Testis (tissue), 3 donors: Measurements from ENCODE around the gene TUBGCP3. TPM values are rescaled to one million over a fixed set of nuclear protein-coding genes. Genes with fewer than 3 reads are reported as not detected.

Experiments
- DNase-seq: peaks from one replicate; pipeline ENCODE4 v3.0.0-alpha.2; 2019
- H3K27ac ChIP-seq, 2 donors: fragments of 200-600 bp; sonication (generic); one replicate each; pipeline ENCODE4 v1.5.1; 2019
- H3K27me3 ChIP-seq: fragments of 200-600 bp; sonication (generic); one replicate; pipeline ENCODE4 v1.5.1; 2019
- H3K36me3 ChIP-seq: fragments of 200-600 bp; sonication (generic); one replicate; pipeline ENCODE4 v1.5.1; 2017; ENCODE audit warnings: low read depth; ENCODE audit errors: missing control alignments
- H3K4me1 ChIP-seq: fragments of 200-600 bp; sonication (generic); one replicate; pipeline ENCODE4 v1.5.1; 2019
- H3K4me3 ChIP-seq, 2 donors: fragments of 200-600 bp; sonication (generic); one replicate each; pipeline ENCODE4 v1.5.1; 2017 to 2019
- H3K9me3 ChIP-seq: fragments of 200-600 bp; sonication (generic); one replicate; pipeline ENCODE4 v1.5.1; 2017
- POLR2A ChIP-seq: fragments of 450-650 bp; IDR thresholded peaks from one replicate; pipeline ENCODE4 v1.6.1; 2017; ENCODE audit warnings: antibody characterized with exemption, mild to moderate bottlenecking, moderate library complexity
- WGBS, 2 donors: methylation state at CpG; one replicate each; pipeline ENCODE4 v1.1.5; 2018; 5-methylcytosine and 5-hydroxymethylcytosine counted together
- intact Hi-C: fragments of 100-400 bp; cut with DNase I; formaldehyde crosslinking; loops from one replicate; pipeline ENCODE4 v1.15.1; 2023; ENCODE audit warnings: low total_unique reads
- polyA plus RNA-seq: library from polyadenylated mRNA; stranded (reverse); fragments of 350-450 nt; fragmentation: Illumina TruSeq; extraction: RNeasy Lipid Tissue Mini Kit (QIAGEN cat#74804); gene quantifications from one replicate; pipeline ENCODE4 v1.2.3, GENCODE V29; 2014; ENCODE audit warnings: low read depth, low replicate concordance; ENCODE audit not compliant: insufficient read depth
- total RNA-seq, 2 donors: library from RNA; depleted of rRNA; stranded (reverse); fragments of >200 nt; gene quantifications; one replicate each; pipeline ENCODE4 v1.2.3, GENCODE V29; 2016
- TF ChIP-seq, protein P1 (sequence below), 3 experiments: fragments of 450-650 bp in 2 of 3; fragments of 200-600 bp in 1 of 3; sonication (generic) in 1 of 3; IDR thresholded peaks; one replicate each; pipeline ENCODE4 v1.5.1; 2016 to 2019; ENCODE audit warnings: antibody characterized with exemption in 3 of 3, mild to moderate bottlenecking in 2 of 3, moderate library complexity in 1 of 3

The TUBGCP3 gene
- total and polyA plus RNA-seq, 3 donors from 2014 or later: 42.4 to 53.1 (median 53.1) TPM

- TF ChIP-seq POLR2A: no peak
- TF ChIP-seq, protein P1, sequence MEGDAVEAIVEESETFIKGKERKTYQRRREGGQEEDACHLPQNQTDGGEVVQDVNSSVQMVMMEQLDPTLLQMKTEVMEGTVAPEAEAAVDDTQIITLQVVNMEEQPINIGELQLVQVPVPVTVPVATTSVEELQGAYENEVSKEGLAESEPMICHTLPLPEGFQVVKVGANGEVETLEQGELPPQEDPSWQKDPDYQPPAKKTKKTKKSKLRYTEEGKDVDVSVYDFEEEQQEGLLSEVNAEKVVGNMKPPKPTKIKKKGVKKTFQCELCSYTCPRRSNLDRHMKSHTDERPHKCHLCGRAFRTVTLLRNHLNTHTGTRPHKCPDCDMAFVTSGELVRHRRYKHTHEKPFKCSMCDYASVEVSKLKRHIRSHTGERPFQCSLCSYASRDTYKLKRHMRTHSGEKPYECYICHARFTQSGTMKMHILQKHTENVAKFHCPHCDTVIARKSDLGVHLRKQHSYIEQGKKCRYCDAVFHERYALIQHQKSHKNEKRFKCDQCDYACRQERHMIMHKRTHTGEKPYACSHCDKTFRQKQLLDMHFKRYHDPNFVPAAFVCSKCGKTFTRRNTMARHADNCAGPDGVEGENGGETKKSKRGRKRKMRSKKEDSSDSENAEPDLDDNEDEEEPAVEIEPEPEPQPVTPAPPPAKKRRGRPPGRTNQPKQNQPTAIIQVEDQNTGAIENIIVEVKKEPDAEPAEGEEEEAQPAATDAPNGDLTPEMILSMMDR (IDR thresholded peaks at IDR 0.05): no peak
- Histone ChIP-seq H3K27me3 (no peaks in the 10 kb centered on the region), H3K9me3 (no peaks in the 10 kb centered on the region), H3K36me3 (no peaks in the 10 kb centered on the region), H3K4me1 (no peaks in the 10 kb centered on the region), H3K4me3 (no peak overlapping the region), H3K27ac (no peak overlapping the region)
- no peak for DNase-seq
- intact Hi-C loops: no loop called here
- 53 to 84% methylated on average over 3 to 18 of the region's 18 CpGs for WGBS, 2 donors
Observed at GRCh38 chr13:112617754-112618375, 29.9 kb upstream of the TUBGCP3 start.

GRCh38 chr13:112616586-112617362 lies 28.8 kb upstream of the TUBGCP3 start:
- 75 to 76% methylated on average over 13 of the region's 13 CpGs for WGBS, 2 donors

GRCh38 chr13:112615391-112615790 lies 27.4 kb upstream of the TUBGCP3 start:
- DNase-seq: no peak
- Histone ChIP-seq H3K9me3 (no peaks in the 10 kb centered on the region), H3K27ac (no peak overlapping the region), H3K27me3 (no peaks in the 10 kb centered on the region), H3K36me3 (no peaks in the 10 kb centered on the region), H3K4me1 (no peaks in the 10 kb centered on the region), H3K4me3 (no peak overlapping the region)
- TF ChIP-seq, protein P1 (IDR thresholded peaks at IDR 0.05): no peak
- no peak for TF ChIP-seq POLR2A
- intact Hi-C loops: no loop called here
- WGBS, 2 donors: 93 to 94% methylated on average over 7 to 8 of the region's 8 CpGs

More at GRCh38 chr13:112616586-112617362, 28.8 kb upstream of the TUBGCP3 start:
- H3K36me3 ChIP-seq: no peaks in the 10 kb centered on the region
- H3K9me3 ChIP-seq: no peaks in the 10 kb centered on the region
- H3K4me1 ChIP-seq: no peaks in the 10 kb centered on the region
- DNase-seq: peak; percentile 58
- H3K27me3 ChIP-seq: no peaks in the 10 kb centered on the region
- TF ChIP-seq, protein P1 (IDR thresholded peaks at IDR 0.05): peak in 2 of 3 experiments; percentile 27 to 53
- TF ChIP-seq POLR2A: no peak
- no peak overlapping the region for H3K4me3 ChIP-seq
- intact Hi-C loops: no loop called here
- no peak overlapping the region for H3K27ac ChIP-seq

DNA sequence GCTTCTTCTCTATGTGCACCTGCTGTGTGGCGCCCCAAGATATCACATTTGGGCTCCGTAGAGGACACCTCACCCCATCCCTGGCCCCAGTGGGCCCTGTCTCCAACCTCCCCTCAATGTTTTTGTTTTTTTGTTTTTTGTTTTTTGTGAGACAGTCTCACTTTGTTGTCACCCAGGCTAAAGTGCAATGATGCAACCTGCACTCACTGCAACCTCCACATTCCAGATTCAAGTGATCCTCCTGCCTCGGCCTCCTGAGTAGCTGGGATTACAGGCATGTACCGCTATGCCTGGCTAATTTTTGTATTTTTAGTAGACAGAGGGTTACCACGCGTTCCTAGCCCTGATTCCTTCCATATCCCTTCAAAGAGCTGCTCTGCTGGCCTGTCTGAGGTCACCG lies 26.9 kb upstream of the TUBGCP3 start:
- intact Hi-C loops: no loop called here
- TF ChIP-seq, protein P1 (IDR thresholded peaks at IDR 0.05): no peak
- TF ChIP-seq POLR2A: no peak
- H3K4me1 ChIP-seq: no peaks in the 10 kb centered on the region
- 93 to 97% methylated on average over 7 of the region's 7 CpGs for WGBS, 2 donors
- DNase-seq: no peak
- no peak overlapping the region for H3K27ac ChIP-seq
- no peaks in the 10 kb centered on the region for H3K9me3 ChIP-seq
- no peak overlapping the region for H3K4me3 ChIP-seq
- no peaks in the 10 kb centered on the region for H3K36me3 ChIP-seq
- H3K27me3 ChIP-seq: no peaks in the 10 kb centered on the region
